ENCODE measurements around the gene ZNF536. TPM values are rescaled to one million over a fixed set of nuclear protein-coding genes. Genes with fewer than 3 reads are reported as not detected.
"Not testable (repeated sequence)": the region's sequence is repeated elsewhere in the genome, so short reads cannot be mapped to it uniquely, and the experiment has no call there.

Gene ZNF536
- total and polyA plus RNA-seq, 7 donors = under 0.01 to 8.9 (median 3.8) TPM

GRCh38 chr19:30341611-30342201 lies 30.5 kb upstream of the ZNF536 start:
- Histone ChIP-seq H3K27ac (no peak overlapping the region), H3K4me3 (no peak overlapping the region), H3K9me3 (no peaks in the 10 kb centered on the region), H3K36me3 (no peaks in the 10 kb centered on the region), H3K27me3 (no peaks in the 10 kb centered on the region), H3K4me1 (peaks cover 0 to 5% (median 0%) of the 10 kb centered on the region in 4 donors)
- TF ChIP-seq EP300 (IDR thresholded peaks at IDR 0.05) (no peak), POLR2A (IDR thresholded peaks at IDR 0.05) (no peak), POLR2AphosphoS5 (IDR thresholded peaks at IDR 0.05) (no peak)
- TF ChIP-seq, protein P1, sequence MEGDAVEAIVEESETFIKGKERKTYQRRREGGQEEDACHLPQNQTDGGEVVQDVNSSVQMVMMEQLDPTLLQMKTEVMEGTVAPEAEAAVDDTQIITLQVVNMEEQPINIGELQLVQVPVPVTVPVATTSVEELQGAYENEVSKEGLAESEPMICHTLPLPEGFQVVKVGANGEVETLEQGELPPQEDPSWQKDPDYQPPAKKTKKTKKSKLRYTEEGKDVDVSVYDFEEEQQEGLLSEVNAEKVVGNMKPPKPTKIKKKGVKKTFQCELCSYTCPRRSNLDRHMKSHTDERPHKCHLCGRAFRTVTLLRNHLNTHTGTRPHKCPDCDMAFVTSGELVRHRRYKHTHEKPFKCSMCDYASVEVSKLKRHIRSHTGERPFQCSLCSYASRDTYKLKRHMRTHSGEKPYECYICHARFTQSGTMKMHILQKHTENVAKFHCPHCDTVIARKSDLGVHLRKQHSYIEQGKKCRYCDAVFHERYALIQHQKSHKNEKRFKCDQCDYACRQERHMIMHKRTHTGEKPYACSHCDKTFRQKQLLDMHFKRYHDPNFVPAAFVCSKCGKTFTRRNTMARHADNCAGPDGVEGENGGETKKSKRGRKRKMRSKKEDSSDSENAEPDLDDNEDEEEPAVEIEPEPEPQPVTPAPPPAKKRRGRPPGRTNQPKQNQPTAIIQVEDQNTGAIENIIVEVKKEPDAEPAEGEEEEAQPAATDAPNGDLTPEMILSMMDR (IDR thresholded peaks at IDR 0.05) = no peak
- intact Hi-C loops (cut with DNase I) = no loop called here
- DNase-seq = no peak

DNA sequence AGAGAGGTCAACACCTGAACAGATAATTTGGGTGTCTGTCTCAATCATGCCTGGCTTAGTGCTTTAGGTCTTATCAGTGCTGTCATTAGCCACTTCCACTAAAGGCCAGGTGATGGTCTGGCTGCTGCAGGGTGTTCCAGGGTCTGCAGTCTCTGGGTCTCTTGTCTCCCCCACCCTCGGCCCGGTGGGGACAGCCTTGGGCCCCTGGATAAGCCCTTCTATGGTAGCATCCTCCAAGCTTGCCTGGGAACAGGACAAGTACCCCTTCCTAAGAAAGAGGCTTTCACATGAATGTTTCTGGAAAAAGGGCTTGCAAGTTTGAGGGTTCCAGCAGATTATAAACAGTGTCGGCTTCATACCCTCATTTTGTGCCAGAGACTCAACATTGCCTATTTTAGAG lies 29.3 kb upstream of the ZNF536 start:
- H3K27me3 ChIP-seq = no peaks in the 10 kb centered on the region
- DNase-seq = no peak
- TF ChIP-seq POLR2AphosphoS5 (IDR thresholded peaks at IDR 0.05) (no peak), EP300 (IDR thresholded peaks at IDR 0.05) (no peak), POLR2A (IDR thresholded peaks at IDR 0.05) (no peak)
- TF ChIP-seq, protein P1 (IDR thresholded peaks at IDR 0.05) = no peak
- no peak overlapping the region for H3K4me3 ChIP-seq
- no peak overlapping the region for H3K27ac ChIP-seq
- H3K4me1 ChIP-seq = peaks cover 0 to 5% (median 0%) of the 10 kb centered on the region in 4 donors
- H3K36me3 ChIP-seq = no peaks in the 10 kb centered on the region
- intact Hi-C loops (cut with DNase I) = no loop called here
- 70 to 77% methylated on average over 3 of the region's 3 CpGs for WGBS, 2 donors
- no peaks in the 10 kb centered on the region for H3K9me3 ChIP-seq

DNA sequence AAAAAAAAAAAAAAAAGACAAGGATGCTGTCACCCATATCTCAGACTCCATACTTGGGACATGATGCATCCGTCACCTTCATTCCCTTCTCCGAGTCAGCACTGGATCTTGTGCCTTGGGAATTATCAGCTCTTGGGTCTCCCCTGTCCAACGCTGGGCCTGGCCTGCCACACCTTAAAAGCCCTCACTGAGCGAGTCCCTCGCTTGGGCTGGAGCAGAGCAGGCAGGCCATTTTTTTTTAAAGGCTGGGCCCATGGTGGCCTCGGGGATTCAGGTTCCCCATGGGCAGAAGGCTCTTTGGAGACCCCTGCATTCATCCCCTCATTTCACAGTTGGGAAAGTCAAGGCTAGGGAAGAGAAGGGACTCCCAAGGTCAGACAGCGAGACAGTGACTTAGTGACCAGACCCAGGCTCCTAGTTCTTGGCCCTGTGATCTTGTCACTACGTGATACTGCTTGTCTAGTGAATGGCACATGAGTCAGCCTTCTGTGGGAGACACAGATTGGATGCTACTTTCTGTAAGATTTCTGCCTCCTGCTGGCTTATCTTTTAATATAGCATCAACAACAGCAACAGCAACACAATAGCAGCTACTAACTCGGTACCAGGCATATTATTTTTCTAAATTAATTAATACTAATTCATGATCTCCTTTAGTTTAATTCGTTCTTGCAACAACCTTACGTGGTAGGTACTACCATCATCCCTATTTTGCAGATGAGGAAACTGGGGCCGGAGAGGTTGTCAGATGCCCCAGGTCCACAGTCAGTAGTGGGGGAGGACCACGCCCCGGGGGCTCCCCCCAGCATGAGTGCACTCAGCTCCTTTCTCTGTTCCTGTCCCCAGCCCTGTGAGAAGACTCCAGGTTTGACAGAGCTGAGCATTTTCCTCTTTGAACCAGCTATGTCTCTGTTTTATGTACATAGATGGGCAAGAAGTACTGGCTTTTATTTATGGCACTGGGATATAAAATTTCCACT lies 27.4 kb upstream of the ZNF536 start:
- Histone ChIP-seq H3K27me3 (no peaks in the 10 kb centered on the region), H3K4me3 (no peak overlapping the region), H3K4me1 (peaks cover 0 to 5% (median 0%) of the 10 kb centered on the region in 4 donors), H3K9me3 (no peaks in the 10 kb centered on the region), H3K36me3 (no peaks in the 10 kb centered on the region), H3K27ac (no peak overlapping the region)
- intact Hi-C loops (cut with DNase I) = no loop called here
- DNase-seq = no peak
- TF ChIP-seq, protein P1 (IDR thresholded peaks at IDR 0.05) = no peak
- TF ChIP-seq POLR2A (IDR thresholded peaks at IDR 0.05) (no peak), POLR2AphosphoS5 (IDR thresholded peaks at IDR 0.05) (no peak)
- WGBS, 2 donors = 79 to 85% methylated on average over 14 of the region's 14 CpGs

DNA sequence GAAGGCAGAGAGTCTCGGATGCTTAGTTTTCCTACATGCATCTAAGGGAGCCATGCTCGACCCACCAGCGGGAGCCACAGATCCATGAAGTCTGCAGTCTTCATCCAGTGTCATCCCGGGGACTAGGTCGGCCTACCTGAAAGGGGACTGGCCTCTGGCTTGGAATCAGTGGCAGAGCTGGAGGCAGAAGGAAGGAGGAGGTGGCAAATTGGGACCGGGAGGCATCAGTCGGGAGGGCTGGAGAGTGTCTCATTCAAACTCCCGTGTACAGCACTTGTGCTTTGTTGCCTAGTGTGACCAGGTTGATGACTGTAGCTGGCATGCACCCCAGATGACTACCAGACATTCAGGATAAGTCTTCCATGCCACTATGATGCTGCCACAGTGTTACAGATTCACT lies 26.5 kb upstream of the ZNF536 start:
- H3K4me1 ChIP-seq = peaks cover 0 to 5% (median 0%) of the 10 kb centered on the region in 4 donors
- no peaks in the 10 kb centered on the region for H3K9me3 ChIP-seq
- H3K36me3 ChIP-seq = no peaks in the 10 kb centered on the region
- TF ChIP-seq POLR2A (IDR thresholded peaks at IDR 0.05) (no peak), EP300 (IDR thresholded peaks at IDR 0.05) (no peak)
- DNase-seq = no peak
- 84 to 92% methylated on average over 8 of the region's 8 CpGs for WGBS, 2 donors
- no peak overlapping the region for H3K27ac ChIP-seq
- no peaks in the 10 kb centered on the region for H3K27me3 ChIP-seq
- intact Hi-C loops (cut with DNase I) = no loop called here
- no peak overlapping the region for H3K4me3 ChIP-seq

DNA sequence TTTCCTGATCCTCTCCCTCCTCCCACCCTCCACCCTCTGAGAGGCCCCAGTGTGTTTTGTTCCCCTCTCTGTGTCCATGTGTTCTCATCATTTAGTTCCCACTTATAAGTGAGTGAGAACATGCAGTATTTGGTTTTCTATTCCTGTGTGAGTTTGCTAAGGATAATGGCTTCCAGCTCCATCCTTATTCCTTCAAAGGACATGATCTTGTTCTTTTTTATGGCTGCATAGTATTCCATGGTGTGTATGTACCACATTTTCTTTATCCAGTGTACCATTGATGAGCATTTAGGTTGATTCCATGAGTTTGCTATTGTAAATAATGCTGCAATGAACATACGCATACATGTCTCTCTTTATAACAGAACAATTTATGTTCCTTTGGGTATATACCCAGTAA lies 25.7 kb upstream of the ZNF536 start:
- H3K27me3 ChIP-seq; H3K36me3 ChIP-seq; H3K9me3 ChIP-seq; DNase-seq; H3K4me1 ChIP-seq; H3K4me3 ChIP-seq; intact Hi-C loops (cut with DNase I); H3K27ac ChIP-seq: not testable (repeated sequence)
- WGBS, 2 donors = 94 to 98% methylated on average over 1 of the region's 1 CpG

Measured in sigmoid colon (tissue), 7 donors.